MCF 10A (cell line): ENCODE data around the gene POMGNT2. TPM values are rescaled to one million over a fixed set of nuclear protein-coding genes. Genes with fewer than 3 reads are reported as not detected.

Source experiments
- BruUV-seq: library from RNA; stranded (reverse); fragments of 400-500 nt; replicated peaks from 2 replicates; lab custom pipeline; 2021; lab: Mats Ljungman, UMichigan
- CTCF ChIA-PET: fragments of 300-600 bp; sonication (Branson Sonifier 250); formaldehyde crosslinking; extraction: SDS; loops from one replicate; lab custom pipeline; 2021; ENCODE audit warnings: antibody characterized with exemption, inconsistent platforms; lab: Yijun Ruan, JAX
- POLR2A ChIA-PET: fragments of 300-600, 350-650 bp; sonication (Branson Sonifier 250); formaldehyde crosslinking; extraction: SDS; loops from one replicate; lab custom pipeline; 2020; ENCODE audit warnings: antibody characterized with exemption, inconsistent platforms; lab: Yijun Ruan, JAX
- DNase-seq: peaks from one replicate; pipeline ENCODE4 v3.0.0-alpha.2; 2018; ENCODE audit not compliant: unreplicated experiment
- H3K27ac Mint-ChIP-seq: one replicate; pipeline ENCODE4 v1.8.0; 2022; ENCODE audit warnings: mild to moderate bottlenecking, low read depth, mixed read lengths; ENCODE audit not compliant: unreplicated experiment
- H3K27me3 Mint-ChIP-seq: one replicate; pipeline ENCODE4 v1.8.0; 2022; ENCODE audit warnings: mixed read lengths; ENCODE audit not compliant: insufficient read depth, unreplicated experiment
- H3K36me3 Mint-ChIP-seq: one replicate; pipeline ENCODE4 v1.8.0; 2022; ENCODE audit warnings: mild to moderate bottlenecking, moderate library complexity, mixed read lengths; ENCODE audit not compliant: insufficient read depth, unreplicated experiment
- H3K4me1 Mint-ChIP-seq: one replicate; pipeline ENCODE4 v1.8.0; 2022; ENCODE audit warnings: mixed read lengths; ENCODE audit not compliant: insufficient read depth, unreplicated experiment
- H3K4me3 Mint-ChIP-seq: one replicate; pipeline ENCODE4 v1.8.0; 2022; ENCODE audit warnings: mild to moderate bottlenecking, moderate library complexity, mixed read lengths; ENCODE audit not compliant: unreplicated experiment
- H3K9me3 Mint-ChIP-seq: one replicate; pipeline ENCODE4 v1.8.0; 2022; ENCODE audit warnings: mixed read lengths; ENCODE audit not compliant: unreplicated experiment
- CTCF ChIP-seq: fragments of 200-600 bp; IDR thresholded peaks from one replicate; pipeline ENCODE4 v1.8.0; 2022; ENCODE audit warnings: antibody characterized with exemption, mild to moderate bottlenecking; ENCODE audit not compliant: unreplicated experiment
- intact Hi-C: fragments of 100-400 bp; cut with micrococcal nuclease; formaldehyde crosslinking; loops from 2 replicates; pipeline ENCODE4 v1.14.1; 2022
- total RNA-seq: library from RNA; stranded (reverse); gene quantifications from 2 replicates; pipeline ENCODE4 v1.2.3, GENCODE V29; 2022

Gene POMGNT2
- total RNA-seq, 1 experiment from 2014 or later: 6.2 TPM

- DNase-seq: no peak
- Mint-ChIP-seq H3K4me3 (no peak overlapping the region), H3K9me3 (peaks cover 8% of the 10 kb centered on the region), H3K4me1 (no peaks in the 10 kb centered on the region), H3K36me3 (no peaks in the 10 kb centered on the region), H3K27me3 (peaks cover 6% of the 10 kb centered on the region), H3K27ac (no peak overlapping the region)
- no peak for TF ChIP-seq CTCF
- POLR2A ChIA-PET: no interaction called here
- intact Hi-C loops: no loop called here
- BruUV-seq: no TSS peak
- CTCF ChIA-PET: interaction anchor here (1.1 to 2.7 kb wide), 3 partner anchors 166 to 168 kb away, joined by 3 to 15 read pairs (median 4); no protein-coding TSS in a partner anchor
Observed at GRCh38 chr3:43128464-43128863, 22.6 kb upstream of the POMGNT2 start.

- CTCF ChIA-PET: interaction anchor here (0.7 kb wide), 1 partner anchor 793 kb away, joined by 3 read pairs; no protein-coding TSS in a partner anchor
- intact Hi-C loops: no loop called here
- H3K27me3 Mint-ChIP-seq: peaks cover 8% of the 10 kb centered on the region
Observed at GRCh38 chr3:43126536-43126935, 20.7 kb upstream of the POMGNT2 start.

GRCh38 chr3:43123895-43124294 is 18.0 kb upstream of the POMGNT2 start:
- DNase-seq: no peak
- no peaks in the 10 kb centered on the region for H3K36me3 Mint-ChIP-seq

More at GRCh38 chr3:43126536-43126935, 20.7 kb upstream of the POMGNT2 start:
- H3K27ac Mint-ChIP-seq: no peak overlapping the region
- H3K4me3 Mint-ChIP-seq: no peak overlapping the region
- DNase-seq: no peak
- H3K9me3 Mint-ChIP-seq: peaks cover 8% of the 10 kb centered on the region
- H3K4me1 Mint-ChIP-seq: no peaks in the 10 kb centered on the region
- no peak for TF ChIP-seq CTCF
- H3K36me3 Mint-ChIP-seq: no peaks in the 10 kb centered on the region
- BruUV-seq: no TSS peak
- POLR2A ChIA-PET: interaction anchor here (0.5 to 0.7 kb wide), 2 partner anchors 45 to 85 kb away, joined by 3 read pairs; no protein-coding TSS in a partner anchor

GRCh38 chr3:43120937-43121336 is 15.1 kb upstream of the POMGNT2 start:
- no peak for TF ChIP-seq CTCF
- H3K4me1 Mint-ChIP-seq: no peaks in the 10 kb centered on the region
- ChIA-PET CTCF (interaction anchor here (0.6 kb wide), 2 partner anchors 1116 to 1907 kb away, joined by 3 to 5 read pairs; no protein-coding TSS in a partner anchor), POLR2A (no interaction called here)
- BruUV-seq: no TSS peak
- H3K9me3 Mint-ChIP-seq: peaks cover 8% of the 10 kb centered on the region
- no peak overlapping the region for H3K4me3 Mint-ChIP-seq
- no peak for DNase-seq
- no peaks in the 10 kb centered on the region for H3K36me3 Mint-ChIP-seq
- intact Hi-C loops: no loop called here
- H3K27ac Mint-ChIP-seq: no peak overlapping the region
- peaks cover 35% of the 10 kb centered on the region for H3K27me3 Mint-ChIP-seq

More at GRCh38 chr3:43123895-43124294, 18.0 kb upstream of the POMGNT2 start:
- Mint-ChIP-seq H3K4me3 (no peak overlapping the region), H3K27ac (no peak overlapping the region), H3K27me3 (peaks cover 21% of the 10 kb centered on the region), H3K4me1 (no peaks in the 10 kb centered on the region), H3K9me3 (peaks cover 8% of the 10 kb centered on the region)
- intact Hi-C loops: no loop called here
- BruUV-seq: no TSS peak
- POLR2A ChIA-PET: no interaction called here
- TF ChIP-seq CTCF: no peak
- CTCF ChIA-PET: no interaction called here
